Activated CD4-positive, alpha-beta T cell treated with anti-CD3 and anti-CD28 coated beads, Interleukin-10, Interleukin-2, amounts not matched to agents 100 ng/mL and 50 ng/mL, durations not matched to agents 16 hours and 8 hours (primary cell): ENCODE measurements around the gene ADGRF3.
"Not testable (repeated sequence)": the region's sequence is repeated elsewhere in the genome, so short reads cannot be mapped to it uniquely, and the experiment has no call there.

Source experiments
- DNase-seq: peaks from one replicate; pipeline ENCODE4 v3.0.0-alpha.2; 2020

Gene ADGRF3

DNA sequence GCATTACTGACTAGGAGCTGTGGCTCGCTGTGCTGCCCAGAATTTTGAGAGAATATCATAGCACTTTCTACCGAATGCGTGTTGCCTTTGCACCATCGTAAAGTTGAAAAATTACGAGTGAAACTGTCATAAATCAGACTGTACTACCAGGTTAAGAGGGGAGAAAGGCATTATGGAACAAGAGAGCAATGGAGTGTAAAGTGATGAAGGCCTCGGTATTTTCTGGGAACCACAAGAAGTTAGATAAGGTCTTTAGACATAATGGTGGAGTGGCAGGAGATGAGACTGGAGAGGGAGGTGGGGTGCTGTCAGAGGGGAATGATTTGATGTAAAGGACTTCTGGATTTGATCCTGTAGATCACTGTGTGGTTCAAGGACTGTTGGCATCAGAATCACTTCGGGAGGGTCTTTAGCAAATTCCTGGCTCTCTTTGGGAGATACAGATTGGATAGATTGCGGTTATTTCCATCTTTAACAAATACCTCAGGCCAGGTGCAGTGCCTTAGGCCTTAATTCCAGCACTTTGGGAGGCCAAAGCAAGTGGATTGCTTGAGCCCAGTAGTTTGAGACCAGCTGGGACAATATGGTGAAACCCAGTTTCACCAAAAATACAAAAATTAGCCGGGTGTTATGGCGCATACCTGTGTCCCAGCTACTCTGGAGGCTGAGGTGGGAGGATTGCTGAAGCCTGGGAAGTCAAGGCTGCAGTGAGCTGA, 4.9 kb upstream of the ADGRF3 start:
- no peak for DNase-seq

DNA sequence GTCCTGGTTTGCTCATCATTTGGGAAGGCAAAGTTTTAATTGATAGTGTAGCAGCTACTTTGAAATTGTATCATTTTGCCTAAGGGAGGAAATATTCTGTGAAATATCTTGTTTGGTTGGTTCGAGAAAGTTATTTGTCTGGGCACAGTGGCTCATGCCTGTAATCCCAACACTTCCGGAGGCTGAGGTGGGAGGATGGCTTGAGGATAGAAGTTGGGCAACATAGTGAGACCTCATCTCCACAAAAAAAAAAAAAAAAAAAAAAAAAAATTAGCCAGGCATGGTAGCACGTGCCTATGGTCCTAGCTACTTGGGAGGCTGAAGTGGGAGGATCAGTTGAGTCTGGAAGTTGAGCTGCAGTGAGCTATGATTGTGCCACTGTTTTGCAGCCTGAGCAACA, 3.1 kb upstream of the ADGRF3 start:
- DNase-seq: no peak

DNA sequence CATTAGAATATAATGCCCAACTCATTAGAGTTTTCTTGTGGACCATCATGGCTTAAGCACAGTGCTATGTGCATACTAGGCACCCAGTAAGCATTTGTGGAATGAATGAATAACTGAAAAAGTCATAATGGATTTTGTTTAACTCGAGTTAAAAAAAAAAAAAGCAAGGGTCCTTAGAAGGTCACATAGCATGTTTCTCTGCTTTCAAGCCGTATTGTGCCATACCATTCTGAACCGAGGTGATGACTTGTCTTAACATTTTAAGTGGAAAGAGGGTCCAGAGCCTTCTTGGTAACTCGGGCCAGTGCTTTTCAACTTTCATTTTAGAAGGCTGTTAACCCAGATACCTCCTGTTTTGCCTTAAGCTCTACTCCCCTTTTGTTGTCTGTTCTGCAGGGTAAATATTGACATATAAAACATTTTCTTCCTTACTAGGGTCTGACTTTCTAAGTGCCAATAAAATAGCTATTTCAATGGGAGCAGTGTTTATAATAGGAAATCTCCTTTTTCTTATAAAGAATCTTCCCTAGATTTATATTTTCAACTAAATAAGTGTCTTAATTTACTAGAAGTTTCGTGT, 787 bp upstream of the ADGRF3 start:
- no peak for DNase-seq

DNA sequence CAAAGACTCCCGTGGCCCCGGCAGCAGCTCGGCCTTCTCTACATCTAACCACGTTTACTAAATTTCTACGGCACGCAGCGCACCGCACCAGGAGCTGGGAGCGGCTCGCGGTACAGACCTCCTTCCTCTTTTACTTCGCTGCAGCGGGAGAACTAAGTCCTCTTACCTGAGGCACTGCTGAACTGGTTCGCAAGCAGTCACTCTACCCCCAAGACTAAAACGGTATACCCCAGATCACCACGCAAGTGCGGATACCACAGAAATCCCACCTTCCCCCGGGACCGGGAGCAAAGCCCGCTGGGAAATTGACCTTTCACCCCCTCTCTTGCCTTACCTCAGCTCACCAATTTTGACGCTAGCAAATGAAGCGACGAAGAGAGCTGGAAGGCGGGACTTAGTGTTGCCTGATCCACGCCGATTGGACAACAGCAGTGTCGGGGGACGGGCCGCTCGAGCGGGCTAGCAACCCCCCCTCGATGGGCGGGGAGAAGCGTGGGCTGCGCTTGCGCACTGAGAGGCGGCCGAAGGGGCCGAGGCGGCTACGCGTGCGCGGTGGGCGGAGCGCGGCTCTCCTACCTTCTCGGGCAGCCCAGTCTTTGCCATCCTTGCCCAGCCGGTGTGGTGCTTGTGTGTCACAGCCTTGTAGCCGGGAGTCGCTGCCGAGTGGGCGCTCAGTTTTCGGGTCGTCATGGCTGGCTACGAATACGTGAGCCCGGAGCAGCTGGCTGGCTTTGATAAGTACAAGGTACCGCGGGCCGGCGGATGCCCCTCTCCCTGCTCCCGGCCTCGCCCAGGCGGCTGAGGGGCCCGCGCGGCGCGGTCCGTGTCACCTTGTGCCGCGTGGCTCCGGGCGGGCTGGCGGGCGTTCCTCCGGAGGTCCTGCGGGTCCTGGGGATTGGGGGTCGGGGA, 790 bp downstream of the ADGRF3 start, which contains the start of gene SELENOI:
Gene SELENOI, plus strand, starts transcription at position 599 of the 909 bp plus-strand sequence. Its CDS starts 90 bp downstream, at position 689.
- peak; percentile 100 for DNase-seq

DNA sequence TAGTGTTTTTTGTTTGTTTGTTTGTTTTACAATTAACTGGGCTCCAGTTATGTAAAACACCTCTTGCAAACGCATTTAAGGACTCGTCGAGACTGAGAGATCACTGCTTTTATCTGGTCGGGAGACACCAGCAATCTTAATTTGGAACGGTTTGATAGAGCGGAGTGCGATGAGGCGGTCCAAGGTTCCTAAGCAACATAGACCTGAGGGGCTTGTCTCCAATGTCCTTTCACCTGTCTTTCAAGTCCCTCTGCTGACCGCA, 1.4 kb downstream of the ADGRF3 start:
- DNase-seq: no peak

DNA sequence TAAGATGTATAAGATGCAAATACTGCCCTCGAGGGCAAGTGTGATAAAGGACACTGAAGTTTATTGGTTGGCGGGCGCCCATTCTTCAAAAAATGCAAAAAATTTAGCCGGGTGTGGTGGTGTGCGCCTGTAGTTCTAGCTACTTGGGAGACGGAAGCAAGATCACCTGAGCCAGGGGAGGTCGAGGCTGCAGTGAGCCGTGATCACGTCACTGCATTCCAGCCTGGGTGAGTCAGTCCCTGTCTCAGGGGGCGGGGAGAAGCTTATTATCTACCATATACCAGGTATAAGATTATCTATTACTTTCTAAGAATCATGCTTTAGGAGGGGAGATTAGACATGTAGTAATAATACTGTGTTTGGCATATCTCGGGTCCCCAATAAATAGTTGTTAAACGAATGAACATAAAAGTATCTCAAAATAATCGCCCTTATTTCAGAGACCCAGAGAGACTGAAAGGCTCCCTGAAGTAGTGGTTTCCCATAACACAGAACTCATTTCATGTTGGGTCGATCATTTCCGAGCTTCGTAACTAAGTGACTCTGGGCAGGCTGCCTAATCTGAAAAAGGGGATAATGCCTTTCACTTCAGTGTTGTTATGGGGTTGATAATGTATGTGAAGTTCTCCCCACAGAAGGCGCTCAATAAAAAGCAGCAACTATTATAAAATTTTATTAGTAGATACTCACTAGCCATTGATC, 1.9 kb downstream of the ADGRF3 start:
- DNase-seq: peak; percentile 26

DNA sequence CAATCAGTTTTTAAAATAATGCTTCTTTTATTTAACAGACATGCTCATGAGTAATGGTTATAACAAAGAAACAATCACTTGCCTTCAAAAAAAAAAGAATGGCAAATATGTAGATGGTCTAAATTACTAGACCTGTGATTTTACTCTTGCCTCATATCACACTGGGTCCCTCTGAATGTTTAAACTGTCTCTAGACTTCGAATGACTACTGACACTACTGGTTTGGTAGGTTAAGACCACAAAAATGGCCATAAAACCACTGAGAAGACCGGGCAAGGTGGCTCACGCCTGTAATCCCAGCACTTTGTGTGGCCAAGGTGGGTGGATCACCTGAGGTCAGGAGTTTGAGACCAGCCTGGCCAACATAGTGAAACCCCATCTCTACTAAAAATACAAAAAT, 5.8 kb downstream of the ADGRF3 start:
- no peak for DNase-seq

DNA sequence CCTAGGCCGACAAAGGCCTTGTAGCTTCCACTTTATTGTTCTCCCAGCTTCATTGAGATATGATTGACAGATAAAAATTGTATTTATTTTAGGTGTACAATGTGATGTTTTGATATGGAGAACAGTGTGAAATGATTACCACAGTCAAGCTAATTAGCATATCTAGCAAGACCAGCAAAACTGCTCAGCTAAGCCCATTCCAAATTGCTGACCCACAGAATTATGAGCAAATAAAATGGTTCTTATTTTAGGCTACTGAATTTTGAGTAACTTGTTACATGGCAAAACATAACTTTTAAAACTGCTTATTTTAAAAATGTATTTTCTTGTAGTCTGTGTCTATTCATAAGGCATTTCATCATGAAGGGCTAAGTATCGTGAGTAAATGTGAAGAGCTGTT, 9.3 kb downstream of the ADGRF3 start:
- DNase-seq: no peak

DNA sequence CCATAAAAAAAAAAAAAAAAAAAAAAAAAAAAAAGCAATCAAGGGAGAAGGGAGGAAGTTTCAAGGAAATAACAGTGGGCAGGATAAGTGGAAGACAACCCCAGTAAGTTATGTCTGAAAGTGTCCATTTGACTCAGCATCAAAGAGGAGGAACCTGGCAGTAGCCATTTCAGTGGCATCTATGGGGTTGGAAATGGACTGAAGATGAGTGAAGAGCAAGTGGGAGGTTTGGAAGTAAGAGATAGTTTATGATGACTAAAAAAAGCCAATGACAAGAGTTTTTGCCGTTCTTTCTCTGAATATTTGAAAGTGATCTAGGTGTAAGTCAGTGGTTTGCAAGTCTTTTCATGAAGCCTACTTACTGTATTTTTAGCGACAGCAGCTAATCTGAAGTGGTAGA, 9.9 kb downstream of the ADGRF3 start:
- no peak for DNase-seq

DNA sequence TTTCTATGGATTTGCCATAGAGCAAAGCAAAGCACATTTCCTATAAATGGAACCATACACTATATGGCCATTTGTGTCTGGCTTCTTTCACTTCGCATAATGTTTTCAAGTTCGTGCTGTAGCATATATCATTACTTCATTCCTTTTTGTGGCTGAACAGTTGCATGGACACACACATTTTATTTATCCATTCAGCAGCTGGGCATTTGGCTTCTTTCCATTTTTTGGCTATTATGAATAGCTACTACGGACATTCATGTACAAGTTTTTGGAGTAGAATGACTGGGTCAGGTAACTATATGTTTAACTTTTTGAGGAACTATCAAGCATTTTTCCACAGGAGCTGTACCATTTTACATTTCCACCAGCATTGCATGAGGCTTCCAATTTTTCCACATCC, 11.4 kb downstream of the ADGRF3 start:
- no peak for DNase-seq

DNA sequence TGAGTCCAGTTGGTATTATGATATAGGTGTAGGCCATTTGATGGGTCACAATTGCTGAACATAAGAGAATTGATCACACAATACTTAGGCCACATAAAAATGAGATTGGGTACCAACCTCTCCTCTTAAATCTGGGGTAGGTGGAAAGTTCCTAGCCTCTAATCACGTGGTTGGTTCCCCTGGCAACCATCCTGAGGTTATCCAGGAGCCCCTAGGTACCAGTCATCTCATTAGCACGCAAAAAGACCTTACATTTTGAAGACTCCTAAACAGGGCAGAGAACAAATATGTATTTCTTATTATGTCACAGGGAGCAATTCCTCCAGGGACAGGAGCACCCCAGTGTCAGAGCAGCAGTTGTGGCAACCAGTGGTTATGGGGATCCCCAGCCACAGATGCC, 13.3 kb downstream of the ADGRF3 start:
- no peak for DNase-seq

DNA sequence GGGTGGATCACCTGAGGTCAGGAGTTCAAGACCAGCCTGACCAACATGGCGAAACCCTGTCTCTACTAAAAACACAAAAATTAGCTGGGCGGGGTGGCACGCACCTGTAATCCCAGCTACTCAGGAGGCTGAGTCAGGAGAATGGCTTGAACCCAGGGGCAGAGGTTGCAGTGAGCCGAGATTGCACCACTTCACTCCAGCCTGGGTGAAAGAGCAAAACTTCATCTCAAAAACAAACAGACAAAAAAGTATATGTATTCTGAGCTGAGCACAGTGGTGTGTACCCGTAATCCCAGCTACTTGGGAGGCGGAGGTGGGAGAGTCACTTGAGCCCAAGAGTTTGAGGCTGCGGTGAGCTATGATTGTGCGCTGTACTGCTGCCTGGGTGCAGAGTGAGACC, 15.3 kb downstream of the ADGRF3 start:
- not testable (repeated sequence) for DNase-seq

DNA sequence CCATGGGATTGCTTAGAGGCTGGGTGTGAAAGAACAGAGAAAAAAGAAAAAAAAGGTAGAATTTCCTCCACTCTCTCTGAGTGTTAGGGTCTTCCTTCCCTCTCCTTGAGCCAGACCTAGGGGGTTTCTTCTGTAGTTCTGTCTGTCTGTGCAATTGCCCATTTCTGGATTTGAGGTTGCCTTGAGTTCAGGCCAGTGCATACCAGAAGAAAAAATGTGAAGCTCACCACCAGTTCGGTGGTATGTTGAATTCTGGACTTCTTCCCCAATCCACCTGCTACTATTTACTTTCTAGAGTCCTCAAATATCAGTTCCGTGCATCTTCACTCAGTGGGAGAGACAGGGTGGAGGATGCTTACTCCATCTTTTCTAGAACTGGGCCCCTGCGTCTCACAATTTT, 16.0 kb downstream of the ADGRF3 start:
- DNase-seq: no peak

DNA sequence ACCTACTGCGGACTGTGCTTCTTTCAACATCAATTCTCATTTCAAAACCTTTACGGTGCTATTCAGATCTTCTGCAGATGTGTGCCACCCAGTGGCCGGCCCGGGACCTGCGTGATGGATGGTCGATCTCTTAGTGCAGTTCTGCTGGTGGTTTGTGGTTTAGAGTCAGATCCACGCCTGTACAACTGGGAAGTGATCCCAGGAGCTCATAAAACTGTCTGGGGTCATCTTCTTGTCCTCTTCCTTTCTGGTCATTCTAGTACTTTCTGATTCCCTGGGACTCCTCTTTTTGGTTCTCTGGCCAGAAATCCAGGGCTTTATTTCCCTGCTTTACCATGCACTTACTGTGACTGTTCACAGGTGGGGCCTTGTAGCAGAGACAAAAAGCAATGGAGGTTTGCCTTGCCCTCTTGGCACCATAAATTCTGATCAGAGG, 16.5 kb downstream of the ADGRF3 start:
- DNase-seq: peak; percentile 88

DNA sequence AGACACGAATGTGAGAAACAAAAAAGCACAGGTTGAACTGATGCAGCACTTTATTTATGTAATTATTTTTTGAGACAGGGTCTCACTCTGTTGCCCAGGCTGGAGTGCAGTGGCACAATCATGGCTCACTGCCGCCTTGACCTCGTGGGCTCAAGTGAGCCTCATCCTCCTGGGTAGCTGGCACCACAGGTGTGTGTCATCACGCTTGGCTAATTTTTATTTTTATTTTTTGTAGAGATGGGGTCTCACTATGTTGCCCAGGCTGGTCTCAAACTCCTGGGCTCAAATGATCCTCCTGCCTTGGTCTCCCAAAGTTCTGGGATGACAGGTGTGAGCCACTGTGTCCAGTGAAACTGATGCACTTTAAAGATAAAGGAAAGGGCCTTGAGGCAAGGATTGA, 17.5 kb downstream of the ADGRF3 start:
- DNase-seq: not testable (repeated sequence)

DNA sequence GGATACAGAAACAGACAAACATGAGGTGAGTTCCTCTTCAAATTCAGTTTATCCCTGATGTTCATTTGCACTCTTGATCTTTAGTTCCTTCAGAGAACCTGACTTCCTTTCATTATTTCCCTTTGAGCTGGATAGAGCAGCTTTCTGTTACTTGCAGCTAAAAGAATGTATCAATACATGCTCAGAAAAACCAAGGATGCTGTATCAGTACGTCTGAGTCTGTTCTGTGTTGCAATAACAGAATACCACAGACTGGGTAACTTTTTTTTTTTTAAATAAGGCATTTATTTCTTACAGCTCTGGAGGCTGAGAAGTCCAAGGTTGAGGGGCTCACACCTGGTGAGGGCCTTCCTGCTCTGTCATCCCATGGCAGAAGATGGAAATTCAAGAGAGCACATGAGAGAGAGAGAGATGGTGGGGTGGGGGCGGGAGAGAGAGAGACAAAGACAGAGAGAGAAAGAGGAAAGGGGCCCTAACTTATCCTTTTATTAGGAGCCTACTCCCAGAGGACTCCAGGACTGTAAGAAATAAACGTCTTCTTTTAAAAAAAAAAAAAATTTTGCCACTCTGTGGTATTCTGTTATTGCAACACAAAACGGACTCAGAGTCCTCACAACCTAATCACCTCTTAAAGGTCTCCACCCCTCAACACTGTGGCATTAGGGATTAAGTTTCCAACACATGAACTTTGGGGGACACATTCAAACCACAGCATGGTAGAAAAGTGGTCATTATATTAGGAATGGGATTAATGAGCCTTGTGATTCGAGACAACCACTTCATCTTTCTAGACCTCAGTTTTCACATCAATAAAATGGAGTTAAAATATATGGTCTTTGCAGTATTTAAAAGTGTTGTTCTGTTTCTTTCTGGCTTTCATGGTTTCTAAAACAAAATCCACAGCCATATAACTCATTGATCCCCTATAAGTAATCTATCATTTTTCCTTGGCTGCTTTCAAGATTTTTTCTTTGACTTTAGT, 19.0 kb downstream of the ADGRF3 start:
- DNase-seq: no peak

DNA sequence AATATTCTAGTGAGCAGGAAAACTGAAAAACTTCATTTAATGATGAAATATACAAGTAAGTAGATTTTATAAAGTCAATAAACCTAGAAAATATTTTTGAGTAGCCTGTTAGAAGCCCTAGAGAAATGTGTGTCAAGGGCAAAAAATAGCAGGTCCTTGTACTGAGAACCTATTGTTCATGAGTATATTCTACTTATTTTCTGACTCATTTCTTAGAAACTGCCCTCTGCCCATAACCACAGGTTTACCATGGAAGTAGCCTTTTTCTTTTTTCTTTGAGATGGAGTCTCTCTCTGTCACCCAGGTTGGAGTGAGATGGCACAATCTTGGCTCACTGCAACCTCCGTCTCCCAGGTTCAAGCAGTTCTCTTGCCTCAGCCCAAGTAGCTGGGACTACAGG, 20.1 kb downstream of the ADGRF3 start:
- peak; percentile 23 for DNase-seq

DNA sequence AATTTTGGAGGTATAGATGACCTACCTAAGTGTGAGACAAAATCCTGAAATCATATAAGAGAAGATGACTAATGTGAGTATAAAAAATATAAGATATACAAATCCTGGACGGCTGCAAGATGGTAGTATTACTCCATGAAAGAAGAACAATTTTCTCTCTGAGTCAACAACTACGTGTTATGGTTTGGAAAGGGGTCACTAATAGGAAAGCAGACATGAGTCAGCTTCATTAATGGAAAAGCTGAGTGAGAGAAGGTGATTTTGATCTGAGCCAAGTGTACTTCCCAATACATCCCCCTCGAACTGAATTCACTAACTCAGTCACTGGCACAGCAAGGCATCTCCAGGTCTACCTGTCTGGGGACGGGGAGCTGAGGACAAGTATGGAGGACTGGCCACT, 20.7 kb downstream of the ADGRF3 start:
- DNase-seq: no peak

DNA sequence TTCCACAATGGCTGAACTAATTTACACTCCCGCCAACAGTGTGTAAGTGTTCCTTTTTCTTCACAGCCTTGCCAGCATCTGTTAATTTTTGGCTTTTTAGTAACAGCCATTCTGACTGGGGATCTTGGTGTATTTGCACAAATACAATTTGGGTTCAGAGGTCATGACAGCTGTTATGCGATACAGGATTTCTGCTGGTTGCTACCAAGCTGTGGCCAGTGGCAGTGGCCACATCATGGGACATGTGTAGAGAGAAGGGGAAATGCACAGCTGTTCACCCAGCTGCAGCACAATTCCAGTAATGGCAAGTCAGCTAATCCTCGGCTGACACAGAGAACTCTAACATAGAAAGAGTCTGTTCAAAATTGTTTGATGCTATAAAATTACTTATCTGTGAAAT, 21.7 kb downstream of the ADGRF3 start:
- no peak for DNase-seq

DNA sequence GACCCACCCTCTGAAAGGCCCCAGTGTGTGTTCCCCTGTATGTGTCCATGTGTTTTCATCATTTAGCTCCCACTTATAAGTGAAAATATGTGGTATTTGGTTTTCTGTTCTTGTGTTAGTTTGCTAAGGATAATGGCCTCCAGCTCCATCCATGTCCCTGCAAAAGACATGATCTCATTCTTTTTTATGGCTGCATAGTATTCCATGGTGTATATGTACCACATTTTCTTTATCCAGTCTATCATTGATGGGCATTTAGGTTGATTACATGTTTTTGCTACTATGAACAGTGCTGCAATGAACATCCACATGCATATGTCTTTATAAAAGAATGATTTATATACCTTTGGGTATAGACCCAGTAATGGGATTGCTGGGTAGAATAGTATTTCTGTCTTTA, 22.1 kb downstream of the ADGRF3 start:
- not testable (repeated sequence) for DNase-seq

DNA sequence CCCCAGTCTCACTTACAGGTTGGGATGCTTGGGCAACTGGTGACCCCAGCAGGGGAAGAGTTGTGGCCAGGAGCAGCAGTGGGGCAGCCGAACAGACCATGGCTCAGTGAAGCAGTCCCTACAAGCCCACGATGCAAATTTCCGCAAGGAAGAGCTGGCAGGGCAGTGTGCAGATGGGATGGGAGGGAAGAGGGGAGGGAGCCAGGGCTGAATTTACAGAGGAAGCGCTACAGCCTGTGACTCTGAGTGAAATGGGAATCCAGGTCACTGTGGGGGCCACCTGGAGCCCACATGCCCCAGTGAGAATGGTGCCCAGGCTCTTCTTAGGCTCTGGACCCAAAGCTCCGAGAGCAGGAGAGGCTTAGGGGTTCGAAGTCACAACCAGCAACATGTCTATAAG, 27.6 kb downstream of the ADGRF3 start:
- no peak for DNase-seq
